ENCODE data around the gene KRT12. TPM values are rescaled to one million over a fixed set of nuclear protein-coding genes. Genes with fewer than 3 reads are reported as not detected.

The KRT12 gene
- total RNA-seq, 1 experiment from 2014 or later, result not detected

GRCh38 chr17:40820228-40820838 lies 46.7 kb downstream of the KRT12 start:
- intact Hi-C loops (cut with micrococcal nuclease; ENCODE audit: unreplicated experiment), result no loop called here
- ChIA-PET POLR2A (no interaction called here), CTCF (interaction anchor here (0.9 kb wide), 1 partner anchor 842 kb away, joined by 4 read pairs; no protein-coding TSS in a partner anchor)
- H3K36me3 ChIP-seq (ENCODE audit: control insufficient read depth, insufficient read depth, low read length), result peaks cover 3% of the 10 kb centered on the region
- H3K4me3 ChIP-seq (ENCODE audit: low read depth, low read length), result no peak overlapping the region
- Mint-ChIP-seq H3K27me3 (ENCODE audit: insufficient read depth, unreplicated experiment) (no peaks in the 10 kb centered on the region), H3K27ac (ENCODE audit: unreplicated experiment) (no peak overlapping the region), H3K4me1 (ENCODE audit: low read depth, unreplicated experiment) (peaks cover 8% of the 10 kb centered on the region), H3K36me3 (ENCODE audit: insufficient read depth, unreplicated experiment) (peaks cover 12% of the 10 kb centered on the region), H3K9me3 (ENCODE audit: unreplicated experiment) (no peaks in the 10 kb centered on the region), H3K4me3 (ENCODE audit: unreplicated experiment) (peak overlapping the region; percentile 83)
- DNase-seq, result no peak
- BruUV-seq (replicated peaks), result no TSS peak
- TF ChIP-seq CTCF (IDR thresholded peaks at IDR 0.05; ENCODE audit: insufficient read depth in 1 of 2, low read depth in 1 of 2, low read length in 1 of 2, severe bottlenecking in 1 of 2, unreplicated experiment in 1 of 2), result no peak
- peaks cover 8% of the 10 kb centered on the region for H3K4me1 ChIP-seq
- no peaks in the 10 kb centered on the region for H3K9me3 ChIP-seq
- no peaks in the 10 kb centered on the region for H3K27me3 ChIP-seq (replicated peaks; ENCODE audit: control insufficient read depth, insufficient read depth, low read length)

- no peaks in the 10 kb centered on the region for H3K9me3 ChIP-seq
- TSS peak; percentile 82 for BruUV-seq (replicated peaks)
- H3K27me3 Mint-ChIP-seq (ENCODE audit: insufficient read depth, unreplicated experiment), result no peaks in the 10 kb centered on the region
- peaks cover 3% of the 10 kb centered on the region for H3K36me3 ChIP-seq (ENCODE audit: control insufficient read depth, insufficient read depth, low read length)
- H3K4me3 Mint-ChIP-seq (ENCODE audit: unreplicated experiment), result peak overlapping the region; percentile 83
- peaks cover 12% of the 10 kb centered on the region for H3K36me3 Mint-ChIP-seq (ENCODE audit: insufficient read depth, unreplicated experiment)
- POLR2A ChIA-PET, result interaction anchor here (0.6 to 1.1 kb wide), 4 partner anchors 716 to 870 kb away, joined by 3 to 5 read pairs (median 4); no protein-coding TSS in a partner anchor
- no peaks in the 10 kb centered on the region for H3K27me3 ChIP-seq (replicated peaks; ENCODE audit: control insufficient read depth, insufficient read depth, low read length)
- H3K4me1 ChIP-seq, result peaks cover 8% of the 10 kb centered on the region
- H3K9me3 Mint-ChIP-seq (ENCODE audit: unreplicated experiment), result no peaks in the 10 kb centered on the region
- intact Hi-C loops (cut with micrococcal nuclease; ENCODE audit: unreplicated experiment), result no loop called here
- no peak for TF ChIP-seq CTCF (IDR thresholded peaks at IDR 0.05; ENCODE audit: insufficient read depth in 1 of 2, low read depth in 1 of 2, low read length in 1 of 2, severe bottlenecking in 1 of 2, unreplicated experiment in 1 of 2)
- peak overlapping the region; percentile 67 for H3K4me3 ChIP-seq (ENCODE audit: low read depth, low read length)
- H3K4me1 Mint-ChIP-seq (ENCODE audit: low read depth, unreplicated experiment), result peaks cover 8% of the 10 kb centered on the region
- peak overlapping the region; percentile 64 for H3K27ac Mint-ChIP-seq (ENCODE audit: unreplicated experiment)
- DNase-seq, result no peak
- CTCF ChIA-PET, result interaction anchor here (0.6 to 1.5 kb wide), 6 partner anchors 82 to 843 kb away, joined by 3 to 10 read pairs (median 4); no protein-coding TSS in a partner anchor
Observed at GRCh38 chr17:40819528-40820125, 47.4 kb downstream of the KRT12 start.

GRCh38 chr17:40818733-40819527 lies 48.1 kb downstream of the KRT12 start:
- no peak for TF ChIP-seq CTCF (IDR thresholded peaks at IDR 0.05; ENCODE audit: insufficient read depth in 1 of 2, low read depth in 1 of 2, low read length in 1 of 2, severe bottlenecking in 1 of 2, unreplicated experiment in 1 of 2)
- CTCF ChIA-PET, result interaction anchor here (0.6 to 1.5 kb wide), 11 partner anchors 15 to 847 kb away, joined by 3 to 10 read pairs (median 4); no protein-coding TSS in a partner anchor
- no peaks in the 10 kb centered on the region for H3K27me3 ChIP-seq (replicated peaks; ENCODE audit: control insufficient read depth, insufficient read depth, low read length)
- H3K4me1 ChIP-seq, result peaks cover 8% of the 10 kb centered on the region
- Mint-ChIP-seq H3K9me3 (ENCODE audit: unreplicated experiment) (no peaks in the 10 kb centered on the region), H3K27ac (ENCODE audit: unreplicated experiment) (peak overlapping the region; percentile 76), H3K4me3 (ENCODE audit: unreplicated experiment) (peak overlapping the region; percentile 83), H3K4me1 (ENCODE audit: low read depth, unreplicated experiment) (peaks cover 8% of the 10 kb centered on the region), H3K27me3 (ENCODE audit: insufficient read depth, unreplicated experiment) (no peaks in the 10 kb centered on the region), H3K36me3 (ENCODE audit: insufficient read depth, unreplicated experiment) (peaks cover 12% of the 10 kb centered on the region)
- POLR2A ChIA-PET, result interaction anchor here (0.6 to 1.1 kb wide), 11 partner anchors 9 to 871 kb away, joined by 3 to 12 read pairs (median 4); partner anchors contain the start of gene KRT27
- intact Hi-C loops (cut with micrococcal nuclease; ENCODE audit: unreplicated experiment), result no loop called here
- no peaks in the 10 kb centered on the region for H3K9me3 ChIP-seq
- DNase-seq, result peak; percentile 85 to 88
- peak overlapping the region; percentile 67 for H3K4me3 ChIP-seq (ENCODE audit: low read depth, low read length)
- BruUV-seq (replicated peaks), result no TSS peak
- H3K36me3 ChIP-seq (ENCODE audit: control insufficient read depth, insufficient read depth, low read length), result peaks cover 3% of the 10 kb centered on the region
